Inferior parietal cortex (tissue), 1 donor: ENCODE data around the gene NUCB2.

Source experiments
- DNase-seq: peaks from one replicate; pipeline ENCODE4 v3.0.0-alpha.2; 2016; ENCODE audit errors: extremely low spot score

Gene NUCB2

DNA sequence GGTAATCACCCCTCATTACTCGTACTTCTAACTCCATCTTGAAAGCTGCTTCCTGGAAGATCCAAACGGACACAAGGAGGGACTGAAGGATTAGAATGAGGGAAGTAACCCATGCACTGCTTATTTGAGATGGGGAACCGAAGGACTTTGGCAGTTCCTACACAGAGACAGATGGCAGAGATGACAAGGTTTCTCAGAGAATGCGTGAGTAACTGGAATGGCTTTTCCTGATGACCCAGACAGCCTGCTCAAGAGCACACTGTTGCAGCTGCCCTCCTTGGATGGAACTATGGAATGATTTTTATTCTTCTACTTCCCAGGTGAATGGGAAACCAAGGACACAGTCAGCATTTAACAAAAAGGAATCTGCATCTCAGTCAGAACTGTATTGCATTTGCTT, 104.6 kb downstream of the NUCB2 start:
- no peak for DNase-seq
